HG02759 (cell line): ENCODE measurements around the gene CCDC174.
"Not testable (repeated sequence)": the region's sequence is repeated elsewhere in the genome, so short reads cannot be mapped to it uniquely, and the experiment has no call there.

Source experiments
- ATAC-seq: cut with Tn5 transposase; IDR thresholded peaks from one replicate; pipeline ENCODE4 v1.9.1; 2021; ENCODE audit warnings: mild to moderate bottlenecking, moderate library complexity; ENCODE audit not compliant: unreplicated experiment

The CCDC174 gene

GRCh38 chr3:14651440-14652251, at the start of gene CCDC174:
TSS of gene CCDC174 (plus strand) at chr3:14651762. CDS start at chr3:14651837, 75 bp downstream.
- ATAC-seq: peak; percentile 98

GRCh38 chr3:14602006-14602803, 49.4 kb upstream of the CCDC174 start:
- ATAC-seq: no peak

- no peak for ATAC-seq
Measured at GRCh38 chr3:14602804-14603644, 48.5 kb upstream of the CCDC174 start.

DNA sequence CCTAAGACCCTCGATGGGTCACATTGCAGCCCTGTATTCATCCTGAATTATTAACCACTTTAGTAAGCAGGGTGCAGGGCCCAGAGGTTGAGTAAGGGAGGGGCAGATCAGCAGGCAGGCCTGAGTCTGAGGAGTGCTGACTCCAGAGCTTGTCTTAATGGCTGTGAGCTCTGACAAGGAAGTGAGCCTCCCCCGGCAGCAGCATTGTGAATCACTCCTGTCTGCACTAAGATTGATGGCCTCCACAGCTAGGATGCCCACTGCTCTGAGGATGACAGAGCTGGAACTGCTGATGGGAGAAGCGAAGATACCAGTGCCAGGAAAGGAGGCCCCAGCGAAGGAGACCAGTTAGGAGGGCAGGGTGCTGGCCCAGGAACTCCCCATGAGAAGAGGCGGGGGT, 46.5 kb upstream of the CCDC174 start:
- ATAC-seq: no peak

GRCh38 chr3:14605744-14606143, 45.8 kb upstream of the CCDC174 start:
- no peak for ATAC-seq

DNA sequence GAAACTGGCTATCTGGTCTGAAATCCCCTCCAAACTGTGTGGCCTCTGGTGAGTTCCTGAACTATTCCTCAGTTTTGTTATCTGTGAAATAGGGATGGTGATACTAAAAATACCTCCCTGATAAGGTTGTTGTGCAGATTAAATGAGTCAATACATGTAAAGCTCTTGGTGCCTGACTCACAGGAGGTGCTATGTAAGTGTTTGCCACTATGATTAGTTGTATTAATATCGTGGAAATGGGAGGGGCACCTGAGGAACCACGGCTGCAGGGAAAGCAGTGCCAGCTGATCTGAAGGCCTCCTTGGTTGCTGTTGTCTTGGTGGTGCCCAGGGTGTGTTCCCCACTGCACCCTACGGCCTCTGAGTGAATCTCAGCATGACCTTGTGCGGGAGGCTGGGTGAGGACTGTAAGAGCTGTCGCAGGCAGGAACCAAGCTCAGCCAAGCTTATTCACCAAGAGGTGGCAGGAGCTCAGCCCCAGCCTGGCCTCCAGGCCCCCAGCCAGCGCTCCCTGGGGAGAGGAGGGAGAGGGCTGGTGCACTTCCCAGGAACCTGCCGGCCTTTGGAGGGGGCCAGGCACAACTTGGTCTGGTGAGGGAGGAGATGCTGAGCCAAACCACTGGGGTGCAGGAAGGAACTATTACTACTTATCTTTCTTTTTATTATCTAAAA, 44.8 kb upstream of the CCDC174 start:
- ATAC-seq: no peak

GRCh38 chr3:14608298-14608697, 43.3 kb upstream of the CCDC174 start:
- ATAC-seq: no peak

DNA sequence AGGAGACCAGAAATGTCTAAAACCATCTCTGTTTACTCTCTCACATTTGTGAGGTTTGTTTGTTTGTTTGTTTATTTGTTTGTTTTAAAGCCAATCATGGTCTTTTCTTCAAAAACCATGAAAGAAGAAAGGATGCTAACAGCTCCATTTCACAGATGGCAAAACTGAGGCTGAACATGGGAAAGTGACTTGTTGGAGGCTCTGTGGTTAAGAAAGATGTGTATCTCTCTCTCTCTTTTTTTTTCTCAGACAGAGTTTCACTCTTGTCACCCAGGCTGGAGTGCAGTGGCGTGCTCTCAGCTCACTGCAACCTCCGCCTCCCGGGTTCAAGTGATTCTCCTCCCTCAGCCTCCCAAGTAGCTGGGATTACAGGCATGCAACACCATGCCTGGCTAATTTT, 42.5 kb upstream of the CCDC174 start:
- ATAC-seq: not testable (repeated sequence)

GRCh38 chr3:14609506-14609905, 42.1 kb upstream of the CCDC174 start:
- ATAC-seq: no peak

- ATAC-seq: no peak
Measured at GRCh38 chr3:14609941-14610340, 41.6 kb upstream of the CCDC174 start.

DNA sequence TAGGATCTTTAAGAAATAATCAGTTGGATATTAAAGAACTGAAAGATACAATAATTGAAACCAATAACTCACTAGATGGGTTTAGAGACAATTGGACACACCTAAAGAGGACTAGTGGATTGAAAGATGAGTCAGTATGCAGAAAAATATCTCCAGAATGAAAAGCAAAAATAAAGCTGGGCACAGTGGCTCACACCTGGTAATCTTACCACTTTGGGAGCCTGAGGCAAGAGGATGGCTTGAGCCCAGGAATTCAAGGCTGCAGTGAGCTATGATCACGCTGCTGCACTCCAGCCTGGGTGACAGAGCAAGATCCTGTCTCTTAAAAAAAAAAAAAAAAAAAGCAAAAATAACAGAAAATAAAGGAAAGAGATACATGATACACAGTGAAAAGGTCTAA, 37.4 kb upstream of the CCDC174 start:
- ATAC-seq: no peak

- ATAC-seq: no peak
Measured at GRCh38 chr3:14614862-14615261, 36.7 kb upstream of the CCDC174 start.

DNA sequence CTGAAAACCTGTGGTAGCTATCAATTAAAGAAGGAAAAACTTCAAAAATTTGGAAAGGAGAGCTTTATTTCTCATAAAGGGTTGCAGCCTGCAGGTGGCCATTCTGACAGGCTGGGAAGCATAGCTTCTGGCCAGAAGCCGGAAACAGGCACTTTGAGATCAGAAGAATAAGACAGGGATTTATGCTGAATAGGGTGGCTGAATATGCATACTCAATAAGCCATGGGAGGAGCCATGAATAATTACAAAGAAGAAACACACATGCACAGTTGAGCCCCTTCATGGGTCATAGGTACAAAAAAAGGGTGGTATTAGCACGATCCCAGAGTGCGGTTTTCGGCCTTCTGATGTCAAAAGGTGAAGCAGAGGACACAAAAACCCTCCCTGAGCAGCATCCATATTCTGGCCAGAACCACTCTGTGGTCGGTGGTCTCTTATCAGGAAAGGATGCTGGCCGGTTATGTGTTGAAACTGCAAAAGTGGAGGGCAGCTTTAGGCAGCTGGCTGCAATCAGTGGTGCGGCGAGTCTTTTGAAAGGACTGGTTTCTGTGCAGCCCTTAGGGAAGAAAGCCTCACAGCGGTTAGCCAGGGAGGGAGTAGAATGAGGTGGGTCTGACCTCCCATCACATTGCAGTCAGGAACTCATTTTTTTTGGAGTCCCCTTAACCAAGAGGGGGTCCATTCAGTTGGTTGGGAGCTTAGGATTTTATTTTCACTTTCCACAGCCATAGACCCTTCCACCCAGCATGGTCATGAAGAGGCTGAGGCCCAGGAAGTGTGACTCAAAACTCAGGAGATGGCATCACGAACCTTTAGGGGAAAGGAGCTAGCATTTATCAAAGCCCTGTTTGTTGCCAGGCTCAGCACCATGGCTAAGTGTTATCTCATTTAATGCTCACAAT, 34.7 kb upstream of the CCDC174 start:
- ATAC-seq: no peak

- no peak for ATAC-seq
Measured at GRCh38 chr3:14617508-14618023, 34.0 kb upstream of the CCDC174 start.

DNA sequence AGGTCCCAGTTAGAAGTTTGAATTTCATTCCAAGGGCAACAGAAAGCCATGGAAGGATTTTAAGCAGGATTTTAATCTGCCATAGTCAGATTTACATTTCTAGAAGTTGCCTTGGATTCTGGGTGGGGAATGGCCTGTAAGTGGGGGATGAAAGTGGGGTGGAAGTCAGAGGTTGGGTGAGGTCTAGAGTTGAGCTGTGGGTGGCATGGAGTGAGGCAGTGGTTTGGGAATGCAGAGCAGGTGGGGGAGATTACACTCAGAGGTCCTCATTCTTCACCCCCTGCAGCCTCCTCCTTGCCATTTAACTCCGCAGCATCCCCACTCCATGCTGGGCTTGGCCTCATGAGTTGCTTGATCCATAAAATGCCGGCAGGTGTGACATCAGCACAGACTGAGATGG, 32.0 kb upstream of the CCDC174 start:
- ATAC-seq: no peak

GRCh38 chr3:14620512-14620911, 31.1 kb upstream of the CCDC174 start:
- no peak for ATAC-seq

DNA sequence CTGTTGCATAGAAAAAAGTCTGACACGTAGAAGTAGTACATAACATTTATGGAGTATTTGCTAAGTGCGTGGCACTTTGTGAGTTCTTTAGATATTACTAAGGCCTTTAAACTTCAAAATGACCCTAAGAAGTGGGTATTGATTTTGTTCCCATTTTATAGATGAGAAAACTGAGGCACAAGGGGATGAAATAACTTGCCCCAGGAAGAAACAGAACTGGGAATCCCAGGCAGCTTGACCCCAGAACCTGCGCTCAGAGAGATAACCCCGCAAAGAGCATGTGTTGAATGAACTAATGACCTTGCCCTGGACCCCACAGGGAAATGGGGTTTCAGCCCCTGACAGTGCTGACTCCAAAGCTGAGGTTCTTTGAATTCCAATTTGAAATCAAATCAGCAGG, 30.5 kb upstream of the CCDC174 start:
- no peak for ATAC-seq

GRCh38 chr3:14622368-14622767, 29.2 kb upstream of the CCDC174 start:
- ATAC-seq: no peak

DNA sequence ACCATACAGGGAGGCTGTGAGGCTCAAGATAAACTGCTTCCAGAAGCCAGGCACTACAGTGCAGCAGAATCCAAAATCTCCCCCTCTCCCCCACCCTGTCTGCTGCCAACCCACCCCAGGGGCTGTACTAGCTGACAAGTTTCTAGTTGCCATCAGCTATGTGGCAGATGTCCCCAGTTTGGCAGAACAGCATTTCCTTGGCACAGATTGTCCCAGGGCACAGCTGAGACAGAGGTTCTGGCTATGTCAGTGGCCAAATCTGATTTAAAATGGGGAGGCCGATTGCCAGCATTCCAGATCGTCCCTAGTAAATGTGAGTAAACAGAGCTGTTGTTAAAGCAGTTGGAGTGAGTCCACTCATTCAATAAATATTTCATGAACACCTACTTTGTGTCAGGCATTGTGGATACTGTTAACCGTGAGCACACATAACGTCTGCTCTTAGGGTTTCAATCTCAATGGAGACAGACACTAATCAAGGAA, 28.0 kb upstream of the CCDC174 start:
- ATAC-seq: no peak
